CD4-positive, alpha-beta T cell (primary cell): ENCODE measurements around the gene CSF2RB. TPM values are rescaled to one million over a fixed set of nuclear protein-coding genes. Genes with fewer than 3 reads are reported as not detected.

ENCODE experiments used
- ATAC-seq: fragments of 200-7000 bp; cut with Tn5 transposase; one replicate; pipeline ENCODE4 v1.10.0; 2022; ENCODE audit warnings: mild to moderate bottlenecking; ENCODE audit not compliant: poor library complexity
- CTCF ChIA-PET: fragments of 350-600 bp; sonication (Branson Sonifier 250); formaldehyde crosslinking; loops from one replicate; lab custom pipeline; 2021; ENCODE audit warnings: antibody characterized with exemption, inconsistent platforms; lab: Charles Lee
- POLR2A ChIA-PET: fragments of 350-600 bp; sonication (Branson Sonifier 250); formaldehyde crosslinking; loops from one replicate; lab custom pipeline; 2021; ENCODE audit warnings: antibody characterized with exemption, inconsistent platforms; lab: Charles Lee
- DNase-seq, 14 experiments: peaks; one replicate each; pipeline ENCODE4 v3.0.0-alpha.2; 2013 to 2020; ENCODE audit warnings: mixed read lengths in 2 of 14
- H3K27ac ChIP-seq, 2 donors: one replicate each; pipeline versions ENCODE4 v1.5.1 to v1.7.0; 2013; ENCODE audit warnings: low read length in 2 of 2, low read depth in 1 of 2, mild to moderate bottlenecking in 1 of 2
- H3K27me3 ChIP-seq, 2 experiments: 1 replicate in 1 of 2; 2 replicates in 1 of 2; pipeline versions ENCODE4 v1.6.1 to v1.7.0; 2013; ENCODE audit warnings: low read length in 2 of 2, control low read depth in 1 of 2, mild to moderate bottlenecking in 1 of 2, moderate library complexity in 1 of 2; ENCODE audit not compliant: insufficient read depth in 2 of 2, control insufficient read depth in 1 of 2
- H3K36me3 ChIP-seq: one replicate; pipeline ENCODE4 v1.6.1; 2013; ENCODE audit warnings: low read length, control low read depth; ENCODE audit not compliant: insufficient read depth
- H3K4me1 ChIP-seq: one replicate; pipeline ENCODE4 v1.6.1; 2013; ENCODE audit warnings: low read length, control low read depth; ENCODE audit not compliant: insufficient read depth
- H3K4me3 ChIP-seq: one replicate; pipeline ENCODE4 v1.5.1; 2013; ENCODE audit warnings: mild to moderate bottlenecking, low read length, moderate library complexity
- H3K9me3 ChIP-seq, 2 experiments: 1 replicate in 1 of 2; 2 replicates in 1 of 2; pipeline versions ENCODE4 v1.6.1 to v1.7.0; 2013; ENCODE audit warnings: low read length in 2 of 2, mild to moderate bottlenecking in 2 of 2, control low read depth in 1 of 2, moderate library complexity in 1 of 2; ENCODE audit not compliant: control insufficient read depth in 1 of 2, insufficient read depth in 1 of 2
- H3K27ac Mint-ChIP-seq: one replicate; pipeline ENCODE4 v1.8.0; 2020; ENCODE audit warnings: mixed read lengths
- H3K27me3 Mint-ChIP-seq: one replicate; pipeline ENCODE4 v1.8.0; 2021; ENCODE audit warnings: mixed read lengths
- H3K36me3 Mint-ChIP-seq: one replicate; pipeline ENCODE4 v1.8.0; 2021; ENCODE audit warnings: low read depth, mixed read lengths
- H3K4me1 Mint-ChIP-seq: one replicate; pipeline ENCODE4 v1.8.0; 2021; ENCODE audit warnings: low read depth, mixed read lengths
- H3K4me3 Mint-ChIP-seq: one replicate; pipeline ENCODE4 v1.8.0; 2020; ENCODE audit warnings: mild to moderate bottlenecking, mixed read lengths
- H3K9me3 Mint-ChIP-seq: one replicate; pipeline ENCODE4 v1.8.0; 2020; ENCODE audit warnings: mixed read lengths
- intact Hi-C, 2 experiments: fragments of 100-400 bp; cut with DNase I in 1 of 2; cut with micrococcal nuclease in 1 of 2; formaldehyde crosslinking; loops; one replicate each; pipeline versions ENCODE4 v1.15.1 to v1.9.0; 2023 to 2025; cut with DNase I, micrococcal nuclease
- total RNA-seq, 174 experiments: library from RNA in 2 of 174; stranded (reverse) in 2 of 174; gene quantifications; one replicate each; pipeline ENCODE4 v1.2.3 and lab custom pipeline; 2021 to 2026
- TF ChIP-seq, protein P1 (sequence below): fragments of 200-600 bp; IDR thresholded peaks from one replicate; pipeline ENCODE4 v1.8.0; 2022; ENCODE audit warnings: antibody characterized with exemption, mild to moderate bottlenecking

CSF2RB gene
- total RNA-seq, 2 experiments from 2014 or later = 1.5 TPM

DNA sequence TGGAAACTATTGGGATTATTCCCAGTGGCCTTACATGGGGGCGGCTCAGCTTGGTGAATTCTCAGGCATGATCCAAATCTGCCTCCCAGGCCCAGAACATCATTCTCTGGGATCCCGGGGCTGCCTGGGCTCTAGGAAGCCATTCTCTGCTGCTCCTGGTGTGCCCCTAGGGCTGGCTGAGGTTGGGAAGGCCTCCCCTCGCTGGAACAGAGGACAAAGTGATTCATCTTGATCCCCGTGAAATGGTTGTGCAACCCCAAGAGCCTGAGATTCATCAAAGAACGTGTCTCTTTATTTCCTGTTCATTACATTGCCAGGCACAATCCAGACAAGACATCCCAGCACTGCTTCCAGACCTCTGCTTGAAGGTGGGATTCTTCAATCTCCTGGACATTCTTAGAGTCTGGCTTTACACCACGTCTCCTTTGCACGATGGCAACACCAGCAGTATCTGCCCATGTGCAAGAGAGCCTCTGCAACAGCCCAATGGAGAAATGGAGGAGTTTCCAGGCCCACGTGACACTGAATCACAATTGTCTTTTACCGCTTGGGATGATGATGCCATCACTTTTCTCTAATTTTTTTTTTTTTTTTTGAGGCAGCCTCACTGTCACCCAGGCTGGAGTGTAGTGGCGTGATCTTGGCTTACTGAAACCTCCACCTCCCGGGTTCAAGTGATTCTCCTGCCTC is 53.6 kb downstream of the CSF2RB start:
- Histone ChIP-seq H3K4me3 (no peak overlapping the region), H3K27me3 (no peaks in the 10 kb centered on the region), H3K27ac (no peak overlapping the region), H3K36me3 (no peaks in the 10 kb centered on the region), H3K4me1 (no peaks in the 10 kb centered on the region), H3K9me3 (no peaks in the 10 kb centered on the region)
- ATAC-seq (no peak), DNase-seq (peak in 2 of 14 experiments; percentile 36 to 52)
- peaks cover 2% of the 10 kb centered on the region for H3K27me3 Mint-ChIP-seq
- H3K4me3 Mint-ChIP-seq = no peak overlapping the region
- CTCF ChIA-PET = no interaction called here
- intact Hi-C loops = no loop called here
- H3K27ac Mint-ChIP-seq = no peak overlapping the region
- H3K36me3 Mint-ChIP-seq = no peaks in the 10 kb centered on the region
- POLR2A ChIA-PET = no interaction called here
- TF ChIP-seq, protein P1, sequence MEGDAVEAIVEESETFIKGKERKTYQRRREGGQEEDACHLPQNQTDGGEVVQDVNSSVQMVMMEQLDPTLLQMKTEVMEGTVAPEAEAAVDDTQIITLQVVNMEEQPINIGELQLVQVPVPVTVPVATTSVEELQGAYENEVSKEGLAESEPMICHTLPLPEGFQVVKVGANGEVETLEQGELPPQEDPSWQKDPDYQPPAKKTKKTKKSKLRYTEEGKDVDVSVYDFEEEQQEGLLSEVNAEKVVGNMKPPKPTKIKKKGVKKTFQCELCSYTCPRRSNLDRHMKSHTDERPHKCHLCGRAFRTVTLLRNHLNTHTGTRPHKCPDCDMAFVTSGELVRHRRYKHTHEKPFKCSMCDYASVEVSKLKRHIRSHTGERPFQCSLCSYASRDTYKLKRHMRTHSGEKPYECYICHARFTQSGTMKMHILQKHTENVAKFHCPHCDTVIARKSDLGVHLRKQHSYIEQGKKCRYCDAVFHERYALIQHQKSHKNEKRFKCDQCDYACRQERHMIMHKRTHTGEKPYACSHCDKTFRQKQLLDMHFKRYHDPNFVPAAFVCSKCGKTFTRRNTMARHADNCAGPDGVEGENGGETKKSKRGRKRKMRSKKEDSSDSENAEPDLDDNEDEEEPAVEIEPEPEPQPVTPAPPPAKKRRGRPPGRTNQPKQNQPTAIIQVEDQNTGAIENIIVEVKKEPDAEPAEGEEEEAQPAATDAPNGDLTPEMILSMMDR = no peak
- no peaks in the 10 kb centered on the region for H3K9me3 Mint-ChIP-seq
- H3K4me1 Mint-ChIP-seq = no peaks in the 10 kb centered on the region

DNA sequence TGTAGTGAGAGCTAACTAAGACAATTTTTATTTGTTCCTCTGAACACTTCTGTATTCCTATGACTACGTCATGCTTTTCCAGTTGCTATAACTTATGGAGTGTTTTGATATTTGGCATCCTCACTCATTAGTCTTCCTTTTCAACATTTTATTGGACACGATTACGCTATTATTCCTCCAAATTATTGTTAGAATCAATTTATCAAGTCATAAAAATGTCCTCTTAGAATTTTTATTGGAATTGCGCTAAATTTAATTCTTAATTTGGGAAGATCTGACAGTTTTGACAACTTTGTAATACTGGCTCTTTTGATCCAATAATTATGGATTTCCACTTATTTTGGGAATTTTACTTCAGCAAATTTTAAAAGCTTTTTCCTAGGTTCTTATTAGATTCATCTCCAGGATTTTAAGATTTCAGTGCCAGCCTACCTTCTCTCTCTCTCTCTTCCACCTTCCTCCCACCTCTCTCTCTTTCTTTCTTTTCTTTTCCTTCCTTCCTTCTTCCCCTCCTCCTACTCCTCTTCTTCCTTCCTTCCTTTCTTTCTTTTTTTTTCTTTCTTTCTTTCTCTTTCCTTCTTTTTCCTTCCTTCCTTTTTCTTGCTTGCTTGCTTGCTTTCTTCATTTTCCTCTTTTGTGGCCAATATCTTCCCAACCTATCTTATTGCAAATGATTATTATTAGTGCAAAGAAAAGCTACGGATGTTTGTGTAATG is 55.0 kb downstream of the CSF2RB start:
- no peaks in the 10 kb centered on the region for H3K4me1 Mint-ChIP-seq
- ChIA-PET CTCF (interaction anchor here (1.4 kb wide), 1 partner anchor 10 kb away, joined by 5 read pairs; no protein-coding TSS in a partner anchor), POLR2A (interaction anchor here (1.0 kb wide), 1 partner anchor 192 kb away, joined by 3 read pairs; no protein-coding TSS in a partner anchor)
- H3K27ac Mint-ChIP-seq = no peak overlapping the region
- Histone ChIP-seq H3K36me3 (no peaks in the 10 kb centered on the region), H3K4me3 (no peak overlapping the region), H3K9me3 (no peaks in the 10 kb centered on the region), H3K27me3 (no peaks in the 10 kb centered on the region), H3K27ac (no peak overlapping the region), H3K4me1 (no peaks in the 10 kb centered on the region)
- ATAC-seq (no peak), DNase-seq (no peak)
- H3K9me3 Mint-ChIP-seq = no peaks in the 10 kb centered on the region
- no peaks in the 10 kb centered on the region for H3K27me3 Mint-ChIP-seq
- no peak overlapping the region for H3K4me3 Mint-ChIP-seq
- intact Hi-C loops = no loop called here
- H3K36me3 Mint-ChIP-seq = no peaks in the 10 kb centered on the region
- TF ChIP-seq, protein P1 = no peak

GRCh38 chr22:36971341-36972125 is 58.1 kb downstream of the CSF2RB start:
- no peak overlapping the region for H3K27ac ChIP-seq

More at GRCh38 chr22:36971341-36972125, 58.1 kb downstream of the CSF2RB start:
- CTCF ChIA-PET = no interaction called here
- no peak overlapping the region for H3K27ac Mint-ChIP-seq
- POLR2A ChIA-PET = no interaction called here
- H3K36me3 Mint-ChIP-seq = no peaks in the 10 kb centered on the region
- DNase-seq (no peak), ATAC-seq (no peak)
- Histone ChIP-seq H3K4me1 (no peaks in the 10 kb centered on the region), H3K4me3 (no peak overlapping the region), H3K36me3 (no peaks in the 10 kb centered on the region), H3K27me3 (no peaks in the 10 kb centered on the region), H3K9me3 (no peaks in the 10 kb centered on the region)
- intact Hi-C loops = no loop called here
- TF ChIP-seq, protein P1 = no peak
- H3K9me3 Mint-ChIP-seq = no peaks in the 10 kb centered on the region
- H3K27me3 Mint-ChIP-seq = no peaks in the 10 kb centered on the region
- H3K4me1 Mint-ChIP-seq = no peaks in the 10 kb centered on the region
- H3K4me3 Mint-ChIP-seq = no peak overlapping the region
